HG03439 (cell line): Measurements from ENCODE around the gene DUSP1.

Experiments used
- ATAC-seq: cut with Tn5 transposase; IDR thresholded peaks from one replicate; pipeline ENCODE4 v1.9.1; 2021; ENCODE audit warnings: mild to moderate bottlenecking, moderate library complexity; ENCODE audit not compliant: unreplicated experiment

DUSP1 gene

DNA sequence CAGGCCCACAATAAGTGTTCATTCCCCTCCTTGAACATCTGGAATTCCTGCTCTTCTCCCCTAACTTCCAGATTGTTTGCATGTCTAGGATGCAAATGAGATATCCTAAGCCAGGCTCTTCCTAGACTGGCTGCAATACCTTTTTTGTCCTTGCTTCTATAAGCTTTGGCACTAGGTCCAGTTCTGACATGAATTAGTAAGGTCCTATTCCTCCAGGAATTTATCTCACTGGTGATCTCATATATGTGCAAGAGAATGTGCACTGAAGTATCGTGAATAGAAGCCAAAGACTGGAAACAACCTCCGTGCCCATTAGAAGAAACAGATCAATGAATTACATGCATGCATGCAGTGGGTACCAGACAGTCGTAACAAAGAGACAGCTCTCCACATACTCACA is 25.2 kb downstream of the DUSP1 start:
- no peak for ATAC-seq

DNA sequence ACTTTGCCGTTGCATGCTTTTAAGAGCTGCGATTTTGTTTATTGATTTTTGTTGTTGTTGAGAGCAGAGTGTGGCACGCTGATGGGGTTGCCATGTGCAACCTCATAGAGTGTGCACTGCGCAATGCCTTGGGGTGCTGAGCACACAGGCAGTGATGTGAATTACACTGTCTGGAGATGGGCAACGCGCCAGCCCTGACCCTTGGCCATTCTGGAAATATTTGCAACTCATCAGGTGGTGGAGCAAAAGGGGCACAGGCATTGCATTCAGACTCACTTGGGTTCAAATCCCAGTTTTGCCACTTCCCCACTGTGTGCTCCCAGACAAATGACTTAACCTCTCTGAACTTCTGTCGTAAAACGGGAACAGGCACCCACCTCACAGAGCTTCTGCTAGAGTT is 25.6 kb downstream of the DUSP1 start:
- no peak for ATAC-seq

- ATAC-seq: no peak
These were observed 26.6 kb downstream of the DUSP1 start for GRCh38 chr5:172744123-172745104.

DNA sequence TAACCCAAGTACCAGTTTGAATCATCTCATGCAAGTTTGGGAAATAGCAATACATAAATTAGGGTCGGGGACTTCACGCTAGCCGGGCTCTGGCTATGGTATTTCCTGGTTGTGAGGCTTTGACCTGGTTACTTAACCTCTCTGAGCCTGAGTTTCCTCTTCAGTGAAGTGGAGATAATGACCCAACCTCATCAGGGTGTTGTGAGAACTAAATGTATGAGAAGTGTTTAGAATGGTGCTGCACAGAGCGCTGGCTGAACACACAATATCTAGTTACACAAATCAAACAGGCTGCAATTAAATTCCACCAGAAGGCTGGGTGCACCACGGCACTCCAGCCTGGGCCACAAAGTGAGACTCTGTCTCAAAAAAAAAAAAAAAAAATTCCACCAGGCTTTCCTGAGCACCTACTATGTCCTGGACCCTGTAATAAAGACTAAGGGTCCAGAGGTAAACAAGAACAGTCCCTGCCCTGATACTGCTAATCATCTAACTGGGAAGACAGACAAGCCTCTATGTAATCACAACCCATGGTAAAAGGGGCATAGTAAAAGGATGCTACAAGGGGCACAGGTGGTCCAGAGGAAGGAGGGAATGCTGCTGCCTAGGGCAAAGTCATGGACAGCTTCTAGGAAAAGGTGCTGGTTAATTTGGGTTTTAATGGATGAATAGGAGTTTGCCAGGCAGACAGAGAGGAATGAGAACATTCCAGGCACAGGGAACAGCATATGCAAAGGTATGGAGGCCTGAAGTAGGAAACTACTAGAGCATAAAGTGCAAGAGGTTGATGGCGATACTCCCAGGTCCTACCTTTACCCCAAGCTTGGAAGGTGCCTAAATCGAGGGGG is 27.7 kb downstream of the DUSP1 start:
- no peak for ATAC-seq

GRCh38 chr5:172741206-172741582 is 29.8 kb downstream of the DUSP1 start:
- ATAC-seq: no peak

- no peak for ATAC-seq
These were observed 30.4 kb downstream of the DUSP1 start for GRCh38 chr5:172740428-172741205.

- no peak for ATAC-seq
These were observed 31.6 kb downstream of the DUSP1 start for GRCh38 chr5:172739375-172739774.

- ATAC-seq: no peak
These were observed 34.4 kb downstream of the DUSP1 start for GRCh38 chr5:172736508-172737135.

- ATAC-seq: no peak
These were observed 35.7 kb downstream of the DUSP1 start for GRCh38 chr5:172735141-172735831.

- no peak for ATAC-seq
These were observed 37.0 kb downstream of the DUSP1 start for GRCh38 chr5:172733974-172734346.

DNA sequence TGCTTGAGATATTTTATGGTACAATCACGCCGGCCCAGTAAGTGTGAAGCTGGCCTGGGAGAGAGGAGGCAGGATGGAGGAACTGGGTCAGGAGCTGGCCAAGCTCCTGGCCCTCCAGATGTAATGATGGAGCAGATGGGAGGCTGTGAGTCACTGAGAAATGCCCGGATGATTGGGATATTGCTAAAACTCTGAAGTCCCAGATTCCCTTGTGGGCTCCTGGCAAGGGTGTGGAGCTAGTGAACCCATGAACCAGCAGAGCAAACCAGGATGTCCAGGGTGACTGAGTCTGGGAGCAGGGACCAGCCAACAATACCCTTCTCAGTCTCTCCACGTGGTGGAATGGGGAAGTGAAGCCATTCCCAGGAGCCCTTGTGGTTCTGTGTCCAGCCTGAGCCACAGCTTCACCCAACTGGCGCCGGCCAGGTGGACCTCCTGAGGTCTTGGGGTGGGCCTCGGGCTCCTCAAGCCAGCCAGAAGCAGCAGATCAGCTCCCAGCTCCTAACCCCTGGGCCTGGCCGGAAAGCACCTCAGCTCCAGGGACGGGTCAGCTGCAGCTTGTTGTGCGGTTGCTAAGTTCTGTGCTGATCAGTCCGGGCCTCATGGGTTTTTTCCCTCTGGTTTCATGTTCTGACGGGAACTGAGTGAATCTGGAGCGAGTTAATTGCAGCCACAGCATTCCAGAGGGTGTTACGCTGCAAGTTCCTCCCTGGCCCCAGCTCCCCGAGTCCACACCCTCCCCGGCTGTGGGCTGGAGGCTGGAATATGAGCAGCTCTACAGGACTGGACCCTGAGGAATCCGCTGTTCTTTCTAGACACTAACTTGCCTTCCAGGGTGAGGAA is 37.6 kb downstream of the DUSP1 start:
- ATAC-seq: no peak

DNA sequence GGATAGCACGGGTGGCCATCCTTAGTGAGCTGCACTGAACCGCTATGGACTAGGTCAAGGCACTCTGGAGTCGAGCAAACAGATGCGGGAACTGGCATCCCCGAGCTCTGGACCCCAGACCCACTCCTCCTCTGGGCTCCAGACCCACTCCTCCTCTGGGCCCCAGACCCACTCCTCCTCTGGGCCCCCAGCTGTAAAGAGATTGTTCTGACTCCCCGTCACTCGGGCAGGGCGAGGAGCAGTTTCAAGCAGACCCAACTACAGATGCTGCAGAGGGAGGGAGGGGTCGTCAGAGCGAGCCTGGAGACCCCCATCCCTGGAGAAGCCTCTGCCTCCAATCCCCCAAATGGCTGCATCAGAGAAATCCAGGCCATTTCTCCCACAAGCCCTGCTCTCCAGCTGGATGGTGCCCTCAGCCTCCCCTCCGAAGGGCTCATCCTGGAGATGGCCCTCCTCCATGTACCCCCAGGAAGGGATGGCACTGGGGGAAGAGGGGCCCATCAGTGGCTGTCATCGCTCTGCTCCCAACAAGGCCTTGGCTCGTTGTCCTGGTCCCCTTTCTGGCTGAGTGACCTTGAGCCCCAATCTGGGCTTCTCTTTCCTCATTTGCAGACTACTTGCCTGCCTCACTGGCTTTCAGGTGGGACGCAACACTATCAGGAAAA is 38.7 kb downstream of the DUSP1 start:
- no peak for ATAC-seq

DNA sequence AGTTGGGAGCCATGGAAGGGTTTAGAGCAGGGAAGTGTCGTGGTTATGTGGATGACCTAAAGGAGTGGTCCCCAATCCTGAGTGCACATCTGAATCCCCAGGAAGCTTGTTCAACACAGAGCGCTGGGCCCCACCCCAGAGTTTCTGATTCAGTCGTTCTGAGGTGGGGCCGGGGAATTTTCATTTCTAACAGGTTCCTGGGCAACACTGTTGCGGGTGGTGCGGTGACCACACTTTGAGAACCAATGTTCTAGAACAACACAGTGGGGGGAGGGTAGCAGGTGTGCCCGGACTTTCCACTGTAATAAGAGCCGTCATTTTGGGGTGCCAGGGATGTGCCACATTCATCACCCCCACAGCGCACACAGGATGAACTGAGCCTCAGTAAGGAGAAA is 39.3 kb downstream of the DUSP1 start:
- no peak for ATAC-seq

DNA sequence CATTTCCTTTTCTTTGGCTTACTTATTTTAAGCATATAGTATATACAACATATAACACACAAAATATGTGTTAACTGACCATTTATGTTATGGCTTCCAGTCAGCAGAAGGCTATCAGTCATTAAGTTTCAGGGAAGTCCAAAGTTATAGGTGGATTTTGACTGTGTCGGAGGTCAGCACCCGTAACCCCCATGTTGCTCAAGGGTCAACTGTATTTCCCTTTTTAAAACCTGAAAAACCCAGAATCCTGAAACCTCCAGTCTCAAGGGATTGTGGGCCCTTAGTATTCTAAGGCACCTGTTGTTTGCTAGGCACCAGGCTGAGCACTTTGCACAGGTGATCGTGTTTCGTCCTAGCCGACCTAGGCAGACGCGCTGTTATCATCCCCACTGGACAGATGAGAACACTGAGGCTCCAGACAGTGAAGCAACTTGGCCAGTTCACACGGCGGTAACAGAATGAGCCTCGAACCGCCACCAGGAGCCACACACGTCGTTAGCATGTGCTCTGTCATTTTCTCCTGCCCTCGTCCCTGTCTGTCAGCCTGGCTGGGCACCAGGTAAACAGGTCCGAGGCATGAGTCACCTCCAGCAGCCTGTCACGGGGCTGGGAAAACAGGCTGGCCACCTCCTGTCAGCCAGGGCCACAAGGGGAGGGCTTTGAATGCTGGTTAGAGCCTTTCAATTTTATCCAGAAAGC is 39.9 kb downstream of the DUSP1 start:
- ATAC-seq: no peak

DNA sequence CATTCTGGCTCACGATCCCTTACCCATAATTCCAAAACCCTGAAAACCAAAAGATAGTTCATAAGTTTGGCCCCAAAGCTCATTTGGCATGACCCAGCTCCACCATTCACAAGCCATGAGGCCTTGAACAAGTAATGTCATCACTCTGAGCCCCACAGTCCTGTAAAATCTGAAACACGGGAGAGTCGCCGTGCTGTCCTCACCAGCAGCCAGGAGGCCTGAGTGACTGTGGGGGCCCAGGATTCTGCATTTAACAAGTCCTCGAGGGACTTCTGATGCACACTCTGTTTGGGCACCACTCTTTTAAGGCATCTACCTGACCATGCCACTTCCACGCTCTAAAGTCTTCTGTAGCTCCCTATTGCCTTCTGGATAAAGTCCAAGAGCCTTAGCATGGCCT is 40.8 kb downstream of the DUSP1 start:
- no peak for ATAC-seq

GRCh38 chr5:172729588-172729987 is 41.4 kb downstream of the DUSP1 start:
- no peak for ATAC-seq

DNA sequence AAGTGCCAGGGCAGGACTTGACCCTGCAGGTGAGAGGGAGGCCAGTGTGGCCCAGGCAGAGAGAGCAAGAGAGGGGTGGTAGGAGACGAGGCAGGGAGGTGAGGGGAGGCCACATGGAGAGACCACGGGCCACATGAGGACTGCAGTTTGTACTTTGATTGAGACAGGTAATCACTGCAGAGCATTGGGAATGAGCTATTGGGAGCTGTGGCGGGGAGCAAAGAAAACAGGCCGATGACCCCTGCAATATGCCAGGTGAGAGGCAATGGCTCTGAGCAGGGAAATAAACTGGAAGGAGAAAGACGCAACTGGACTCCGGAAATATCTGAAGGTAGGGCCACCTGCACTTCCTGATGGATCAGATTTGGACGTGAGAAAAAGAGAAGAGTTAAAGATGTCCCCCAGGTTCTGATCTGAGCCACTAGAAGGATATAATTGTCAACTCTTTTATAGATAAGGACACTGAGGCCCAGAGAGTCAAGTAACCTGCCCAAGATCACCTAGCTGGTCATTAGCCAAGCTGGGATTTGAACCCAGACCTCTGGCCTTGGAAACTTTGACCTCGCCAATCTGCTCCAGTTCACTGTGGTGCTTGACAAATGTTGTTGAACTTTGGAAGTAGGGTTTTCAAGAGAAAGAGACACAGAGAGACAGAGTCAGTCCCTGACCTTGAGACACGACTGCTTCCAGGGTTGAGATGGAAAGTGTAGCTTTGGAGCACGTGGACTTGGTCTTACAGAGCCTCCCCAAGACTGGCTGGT is 42.3 kb downstream of the DUSP1 start:
- ATAC-seq: no peak
